Panc1 (cell line): ENCODE results near the gene KIAA1755. TPM values are rescaled to one million over a fixed set of nuclear protein-coding genes. Genes with fewer than 3 reads are reported as not detected.

Experiments used
- ATAC-seq: fragments of 200-7000 bp; cut with Tn5 transposase; 2 replicates; pipeline ENCODE4 v1.9.1; 2020; ENCODE audit warnings: mild to moderate bottlenecking, moderate library complexity
- BruUV-seq: library from RNA; stranded (reverse); fragments of 400-500 nt; replicated peaks from 2 replicates; lab custom pipeline; 2021; lab: Mats Ljungman, UMichigan
- CTCF ChIA-PET: fragments of 300-600 bp; sonication (Branson Sonifier 250); formaldehyde crosslinking; loops from one replicate; lab custom pipeline; 2022; ENCODE audit warnings: antibody characterized with exemption; lab: Charles Lee
- POLR2A ChIA-PET: fragments of 300-600 bp; sonication (Branson Sonifier 250); formaldehyde crosslinking; loops from one replicate; lab custom pipeline; 2022; ENCODE audit warnings: antibody characterized with exemption; lab: Charles Lee
- DNase-seq: peaks from one replicate; pipeline ENCODE4 v3.0.0-alpha.2; 2010; ENCODE audit warnings: low read depth, low spot score
- H3K27ac ChIP-seq: 2 replicates; pipeline ENCODE4 v1.5.1; 2011; ENCODE audit warnings: mild to moderate bottlenecking, low read length, inconsistent platforms
- H3K27me3 ChIP-seq: fragments of 200-500 bp; sonication (Bioruptor generic); 2 replicates; pipeline ENCODE4 v1.6.0; 2014; ENCODE audit warnings: low read length, inconsistent platforms; ENCODE audit not compliant: control insufficient read depth, insufficient read depth
- H3K36me3 ChIP-seq: fragments of 200-500 bp; sonication (Bioruptor generic); 2 replicates; pipeline ENCODE4 v1.5.1; 2014; ENCODE audit warnings: inconsistent platforms, mild to moderate bottlenecking, low read length, moderate library complexity; ENCODE audit not compliant: control insufficient read depth, insufficient read depth
- H3K4me1 ChIP-seq: 2 replicates; pipeline ENCODE4 v1.5.1; 2011; ENCODE audit warnings: inconsistent platforms, mild to moderate bottlenecking, low read length, moderate library complexity; ENCODE audit not compliant: control insufficient read depth, insufficient read depth
- H3K4me3 ChIP-seq, 2 experiments: 2 replicates each; pipeline ENCODE4 v1.5.1; 2011 to 2012; ENCODE audit warnings: low read depth in 2 of 2, low read length in 2 of 2, mild to moderate bottlenecking in 2 of 2, inconsistent platforms in 1 of 2, moderate library complexity in 1 of 2
- H3K9me3 ChIP-seq: fragments of 200-500 bp; sonication (Bioruptor generic); 2 replicates; pipeline ENCODE4 v1.5.1; 2014; ENCODE audit warnings: low read depth, mild to moderate bottlenecking, inconsistent platforms, low read length, moderate library complexity; ENCODE audit not compliant: control insufficient read depth, insufficient read depth
- POLR2AphosphoS5 ChIP-seq: IDR thresholded peaks from 2 replicates; pipeline ENCODE4 v1.6.1; 2012; ENCODE audit warnings: mild to moderate bottlenecking, low read depth, low read length, moderate library complexity
- SIN3A ChIP-seq: IDR thresholded peaks from 2 replicates; pipeline ENCODE4 v1.6.1; 2012; ENCODE audit warnings: low read depth, mild to moderate bottlenecking, low read length, moderate library complexity, borderline replicate concordance; ENCODE audit not compliant: insufficient read depth
- TCF7L2 ChIP-seq: IDR thresholded peaks from 2 replicates; pipeline ENCODE4 v1.6.1; 2011; ENCODE audit warnings: mild to moderate bottlenecking, low read depth, low read length, inconsistent platforms
- in situ Hi-C: cut with HindIII; loops from 2 replicates; pipeline ENCODE4 v1.10.0; 2016; ENCODE audit warnings: low sequenced_read_pairs, low pct_unique_long_range_greater_than_20kb
- intact Hi-C: fragments of 100-400 bp; cut with micrococcal nuclease; formaldehyde crosslinking; loops from one replicate; pipeline ENCODE4 v1.10.0; 2022; ENCODE audit not compliant: unreplicated experiment
- total RNA-seq: library from RNA; stranded (reverse); gene quantifications from one replicate; pipeline ENCODE4 v1.2.1, GENCODE V29; 2021; ENCODE audit not compliant: unreplicated experiment
- TF ChIP-seq, protein P1 (sequence below), 2 experiments: IDR thresholded peaks; 2 replicates each; pipeline ENCODE4 v1.6.1; 2011 to 2012; ENCODE audit warnings: low read depth in 2 of 2, control low read depth in 1 of 2, low read length in 1 of 2, mild to moderate bottlenecking in 1 of 2, moderate library complexity in 1 of 2; ENCODE audit not compliant: insufficient read depth in 1 of 2
- TF ChIP-seq, protein P2 (sequence below): fragments of 450-650 bp; IDR thresholded peaks from 2 replicates; pipeline ENCODE4 v1.5.1; 2017; ENCODE audit warnings: mild to moderate bottlenecking

KIAA1755 gene
- total RNA-seq, 1 experiment from 2014 or later = 0.08 TPM

DNA sequence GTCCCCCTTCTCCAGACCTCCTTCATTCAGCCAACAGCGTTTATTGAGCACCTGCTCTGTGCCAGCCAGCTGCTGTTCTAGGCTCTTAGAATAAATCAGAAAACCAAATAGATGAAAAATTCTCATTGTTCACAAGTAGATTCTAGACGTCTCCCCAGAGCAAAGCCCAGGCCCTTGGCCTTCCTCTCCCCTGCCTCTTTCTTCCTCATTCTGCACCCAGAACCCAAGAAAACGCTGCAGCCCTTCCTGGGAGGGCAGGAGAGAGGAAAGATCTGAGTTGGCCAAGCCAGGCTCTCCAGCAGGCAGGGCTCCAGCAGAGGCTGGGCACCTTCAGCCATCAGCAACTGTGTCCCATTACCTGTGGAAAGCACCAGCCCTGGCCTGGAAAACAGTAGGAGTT is 31.4 kb upstream of the KIAA1755 start:
- intact Hi-C loops = no loop called here
- Histone ChIP-seq H3K27ac (no peak overlapping the region), H3K4me1 (no peaks in the 10 kb centered on the region; the same call in 1 of the 2 replicates), H3K36me3 (no peaks in the 10 kb centered on the region), H3K27me3 (no peaks in the 10 kb centered on the region), H3K4me3 (no peak overlapping the region), H3K9me3 (no peaks in the 10 kb centered on the region)
- DNase-seq (no peak), ATAC-seq (no peak)
- TF ChIP-seq, protein P1, sequence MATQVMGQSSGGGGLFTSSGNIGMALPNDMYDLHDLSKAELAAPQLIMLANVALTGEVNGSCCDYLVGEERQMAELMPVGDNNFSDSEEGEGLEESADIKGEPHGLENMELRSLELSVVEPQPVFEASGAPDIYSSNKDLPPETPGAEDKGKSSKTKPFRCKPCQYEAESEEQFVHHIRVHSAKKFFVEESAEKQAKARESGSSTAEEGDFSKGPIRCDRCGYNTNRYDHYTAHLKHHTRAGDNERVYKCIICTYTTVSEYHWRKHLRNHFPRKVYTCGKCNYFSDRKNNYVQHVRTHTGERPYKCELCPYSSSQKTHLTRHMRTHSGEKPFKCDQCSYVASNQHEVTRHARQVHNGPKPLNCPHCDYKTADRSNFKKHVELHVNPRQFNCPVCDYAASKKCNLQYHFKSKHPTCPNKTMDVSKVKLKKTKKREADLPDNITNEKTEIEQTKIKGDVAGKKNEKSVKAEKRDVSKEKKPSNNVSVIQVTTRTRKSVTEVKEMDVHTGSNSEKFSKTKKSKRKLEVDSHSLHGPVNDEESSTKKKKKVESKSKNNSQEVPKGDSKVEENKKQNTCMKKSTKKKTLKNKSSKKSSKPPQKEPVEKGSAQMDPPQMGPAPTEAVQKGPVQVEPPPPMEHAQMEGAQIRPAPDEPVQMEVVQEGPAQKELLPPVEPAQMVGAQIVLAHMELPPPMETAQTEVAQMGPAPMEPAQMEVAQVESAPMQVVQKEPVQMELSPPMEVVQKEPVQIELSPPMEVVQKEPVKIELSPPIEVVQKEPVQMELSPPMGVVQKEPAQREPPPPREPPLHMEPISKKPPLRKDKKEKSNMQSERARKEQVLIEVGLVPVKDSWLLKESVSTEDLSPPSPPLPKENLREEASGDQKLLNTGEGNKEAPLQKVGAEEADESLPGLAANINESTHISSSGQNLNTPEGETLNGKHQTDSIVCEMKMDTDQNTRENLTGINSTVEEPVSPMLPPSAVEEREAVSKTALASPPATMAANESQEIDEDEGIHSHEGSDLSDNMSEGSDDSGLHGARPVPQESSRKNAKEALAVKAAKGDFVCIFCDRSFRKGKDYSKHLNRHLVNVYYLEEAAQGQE (IDR thresholded peaks at IDR 0.05; ENCODE audit: insufficient read depth in 1 of 2, low read depth in 2 of 2, low read length in 1 of 2) = no peak
- TF ChIP-seq, protein P2, sequence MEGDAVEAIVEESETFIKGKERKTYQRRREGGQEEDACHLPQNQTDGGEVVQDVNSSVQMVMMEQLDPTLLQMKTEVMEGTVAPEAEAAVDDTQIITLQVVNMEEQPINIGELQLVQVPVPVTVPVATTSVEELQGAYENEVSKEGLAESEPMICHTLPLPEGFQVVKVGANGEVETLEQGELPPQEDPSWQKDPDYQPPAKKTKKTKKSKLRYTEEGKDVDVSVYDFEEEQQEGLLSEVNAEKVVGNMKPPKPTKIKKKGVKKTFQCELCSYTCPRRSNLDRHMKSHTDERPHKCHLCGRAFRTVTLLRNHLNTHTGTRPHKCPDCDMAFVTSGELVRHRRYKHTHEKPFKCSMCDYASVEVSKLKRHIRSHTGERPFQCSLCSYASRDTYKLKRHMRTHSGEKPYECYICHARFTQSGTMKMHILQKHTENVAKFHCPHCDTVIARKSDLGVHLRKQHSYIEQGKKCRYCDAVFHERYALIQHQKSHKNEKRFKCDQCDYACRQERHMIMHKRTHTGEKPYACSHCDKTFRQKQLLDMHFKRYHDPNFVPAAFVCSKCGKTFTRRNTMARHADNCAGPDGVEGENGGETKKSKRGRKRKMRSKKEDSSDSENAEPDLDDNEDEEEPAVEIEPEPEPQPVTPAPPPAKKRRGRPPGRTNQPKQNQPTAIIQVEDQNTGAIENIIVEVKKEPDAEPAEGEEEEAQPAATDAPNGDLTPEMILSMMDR = no peak
- TF ChIP-seq SIN3A (no peak), POLR2AphosphoS5 (no peak), TCF7L2 (no peak)
- CTCF ChIA-PET = no interaction called here
- in situ Hi-C loops = no loop called here
- BruUV-seq = no TSS peak
- POLR2A ChIA-PET = no interaction called here

DNA sequence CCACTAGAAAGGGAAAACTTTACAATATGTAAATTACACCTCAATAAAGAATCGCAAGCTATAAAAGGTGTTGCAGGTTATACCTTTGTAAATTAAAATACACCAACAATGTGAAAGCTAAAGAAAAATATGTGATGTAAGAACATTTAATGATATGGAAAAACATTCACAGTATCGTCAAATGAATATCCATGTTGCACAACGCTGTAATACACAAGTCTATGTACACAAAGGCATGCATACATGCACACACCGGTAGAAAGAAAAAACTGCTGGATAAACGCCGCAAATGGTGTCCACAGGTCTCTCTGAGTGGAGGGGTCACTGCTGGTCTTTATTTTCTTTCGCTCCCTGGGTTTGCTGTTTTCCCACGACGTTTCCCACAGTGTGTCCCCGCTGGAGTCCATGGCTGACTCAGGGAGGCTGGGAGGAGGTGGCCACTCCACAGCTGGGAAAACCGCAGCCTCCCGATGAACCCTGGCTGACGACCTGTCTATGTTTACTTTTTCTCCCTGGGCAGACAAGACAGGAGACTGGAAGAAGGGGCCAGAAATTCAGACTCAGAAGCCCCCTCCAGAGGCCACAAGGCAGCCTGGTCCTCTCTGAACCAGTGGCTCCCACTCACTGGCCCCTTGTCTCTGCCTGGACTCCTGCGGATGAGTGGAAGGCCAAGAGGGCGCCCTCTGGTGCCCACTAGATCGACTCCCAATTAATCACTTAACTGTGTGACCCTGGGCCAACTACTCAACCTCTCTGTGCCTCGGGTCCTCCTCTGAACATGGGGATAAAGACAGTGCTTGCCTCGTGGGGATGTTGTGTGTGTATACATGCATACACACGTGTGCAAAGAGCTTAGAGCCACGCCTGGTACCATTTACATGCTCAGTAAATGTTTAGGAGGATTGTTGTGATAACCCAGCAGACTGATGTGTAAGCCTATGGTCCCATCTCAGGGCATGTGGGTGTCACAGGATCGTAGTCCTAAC is 30.6 kb upstream of the KIAA1755 start:
- TF ChIP-seq, protein P1 (IDR thresholded peaks at IDR 0.05; ENCODE audit: insufficient read depth in 1 of 2, low read depth in 2 of 2, low read length in 1 of 2) = no peak
- TF ChIP-seq, protein P2 = peak; percentile 80; the same call in 1 of the 2 replicates
- TF ChIP-seq POLR2AphosphoS5 (no peak), SIN3A (no peak)
- no TSS peak for BruUV-seq
- Histone ChIP-seq H3K4me1 (no peaks in the 10 kb centered on the region; the same call in 1 of the 2 replicates), H3K4me3 (no peak overlapping the region), H3K36me3 (no peaks in the 10 kb centered on the region), H3K27me3 (no peaks in the 10 kb centered on the region), H3K27ac (no peak overlapping the region; the same call in 1 of the 2 replicates), H3K9me3 (no peaks in the 10 kb centered on the region)
- CTCF ChIA-PET = no interaction called here
- DNase-seq (no peak), ATAC-seq (peak; percentile 80)
- POLR2A ChIA-PET = no interaction called here
- intact Hi-C loops (no loop called here), in situ Hi-C loops (no loop called here)
